ENCODE measurements around the gene ILF3. TPM values are rescaled to one million over a fixed set of nuclear protein-coding genes. Genes with fewer than 3 reads are reported as not detected.

Gene ILF3
- total RNA-seq, 3 donors from 2014 or later (not counting 1 experiment from before 2014, with no cell fraction given) = 329 to 365 (median 332) TPM

DNA sequence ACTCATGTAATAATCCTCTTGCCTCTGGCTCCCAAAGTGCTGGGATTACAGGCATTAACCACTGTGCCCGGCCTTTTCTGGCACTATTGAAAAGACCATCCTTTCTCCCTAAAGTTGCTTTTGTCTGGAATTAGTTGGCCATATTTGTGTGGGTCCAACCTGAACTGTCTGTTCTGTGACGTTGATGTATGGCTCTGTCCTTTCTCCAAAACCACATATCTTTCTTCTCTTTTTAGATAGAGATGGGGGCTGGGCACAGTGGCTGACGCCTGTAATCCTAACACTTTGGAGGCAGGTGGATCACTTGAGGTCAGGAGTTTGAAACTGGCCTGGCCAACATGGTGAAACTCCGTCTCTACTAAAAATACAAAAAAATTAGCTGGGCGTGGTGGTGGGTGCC is 81.6 kb downstream of the ILF3 start:
- H3K4me1 ChIP-seq (ENCODE audit: control insufficient read depth, insufficient read depth, low read length) = peaks cover 57% of the 10 kb centered on the region
- no peaks in the 10 kb centered on the region for H3K36me3 Mint-ChIP-seq

DNA sequence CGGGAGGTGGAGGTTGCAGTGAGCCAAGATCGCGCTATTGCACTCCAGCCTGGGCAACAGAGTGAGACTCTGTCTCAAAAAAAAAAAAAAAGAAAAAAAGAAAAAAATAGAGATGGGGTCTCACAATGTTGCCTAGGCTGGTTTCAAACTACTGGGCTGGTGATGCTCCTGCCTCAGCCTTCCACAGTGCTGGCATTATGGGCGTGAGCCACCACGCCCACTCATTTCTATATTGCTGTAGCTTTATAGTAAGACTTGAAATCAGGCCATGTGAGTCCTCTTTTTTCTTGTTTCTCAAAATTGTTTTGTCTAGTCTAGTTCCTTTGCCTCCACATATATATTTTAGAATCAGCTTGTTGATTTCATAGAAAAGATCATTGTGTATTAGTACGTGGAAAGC is 82.0 kb downstream of the ILF3 start:
- no peaks in the 10 kb centered on the region for H3K27me3 Mint-ChIP-seq (ENCODE audit: low read depth in 2 of 2)
- Histone ChIP-seq H3K9me3 (ENCODE audit: control insufficient read depth, insufficient read depth, low read length) (no peaks in the 10 kb centered on the region), H3K36me3 (ENCODE audit: control insufficient read depth, insufficient read depth, low read length) (peaks cover 2% of the 10 kb centered on the region), H3K4me1 (ENCODE audit: control insufficient read depth, insufficient read depth, low read length) (peaks cover 53% of the 10 kb centered on the region), H3K27ac (ENCODE audit: low read length) (no peak overlapping the region), H3K4me3 (ENCODE audit: low read length) (no peak overlapping the region), H3K27me3 (ENCODE audit: control insufficient read depth, insufficient read depth, low read length) (no peaks in the 10 kb centered on the region)
- no peaks in the 10 kb centered on the region for H3K9me3 Mint-ChIP-seq
- no peak for ATAC-seq
- WGBS (ENCODE audit: insufficient coverage) = 95% methylated on average over 6 of the region's 6 CpGs
- intact Hi-C loops (cut with micrococcal nuclease) = no loop called here
- no peak overlapping the region for H3K4me3 Mint-ChIP-seq
- no peak for DNase-seq
- H3K27ac Mint-ChIP-seq = peak overlapping the region; percentile 83 to 99
- H3K36me3 Mint-ChIP-seq = no peaks in the 10 kb centered on the region
- TF ChIP-seq, protein P1, sequence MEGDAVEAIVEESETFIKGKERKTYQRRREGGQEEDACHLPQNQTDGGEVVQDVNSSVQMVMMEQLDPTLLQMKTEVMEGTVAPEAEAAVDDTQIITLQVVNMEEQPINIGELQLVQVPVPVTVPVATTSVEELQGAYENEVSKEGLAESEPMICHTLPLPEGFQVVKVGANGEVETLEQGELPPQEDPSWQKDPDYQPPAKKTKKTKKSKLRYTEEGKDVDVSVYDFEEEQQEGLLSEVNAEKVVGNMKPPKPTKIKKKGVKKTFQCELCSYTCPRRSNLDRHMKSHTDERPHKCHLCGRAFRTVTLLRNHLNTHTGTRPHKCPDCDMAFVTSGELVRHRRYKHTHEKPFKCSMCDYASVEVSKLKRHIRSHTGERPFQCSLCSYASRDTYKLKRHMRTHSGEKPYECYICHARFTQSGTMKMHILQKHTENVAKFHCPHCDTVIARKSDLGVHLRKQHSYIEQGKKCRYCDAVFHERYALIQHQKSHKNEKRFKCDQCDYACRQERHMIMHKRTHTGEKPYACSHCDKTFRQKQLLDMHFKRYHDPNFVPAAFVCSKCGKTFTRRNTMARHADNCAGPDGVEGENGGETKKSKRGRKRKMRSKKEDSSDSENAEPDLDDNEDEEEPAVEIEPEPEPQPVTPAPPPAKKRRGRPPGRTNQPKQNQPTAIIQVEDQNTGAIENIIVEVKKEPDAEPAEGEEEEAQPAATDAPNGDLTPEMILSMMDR (IDR thresholded peaks at IDR 0.05) = no peak
- peaks cover 32 to 33% of the 10 kb centered on the region in 2 donors for H3K4me1 Mint-ChIP-seq

More for the DNA sequence above, 81.6 kb downstream of the ILF3 start:
- H3K9me3 Mint-ChIP-seq = no peaks in the 10 kb centered on the region
- no peaks in the 10 kb centered on the region for H3K27me3 Mint-ChIP-seq (ENCODE audit: low read depth in 2 of 2)
- no peaks in the 10 kb centered on the region for H3K9me3 ChIP-seq (ENCODE audit: control insufficient read depth, insufficient read depth, low read length)
- TF ChIP-seq, protein P1 (IDR thresholded peaks at IDR 0.05) = no peak
- peaks cover 28 to 30% of the 10 kb centered on the region in 2 donors for H3K4me1 Mint-ChIP-seq
- intact Hi-C loops (cut with micrococcal nuclease) = no loop called here
- peak overlapping the region; percentile 83 to 99 for H3K27ac Mint-ChIP-seq
- H3K4me3 Mint-ChIP-seq = no peak overlapping the region
- peaks cover 2% of the 10 kb centered on the region for H3K36me3 ChIP-seq (ENCODE audit: control insufficient read depth, insufficient read depth, low read length)
- H3K27me3 ChIP-seq (ENCODE audit: control insufficient read depth, insufficient read depth, low read length) = no peaks in the 10 kb centered on the region
- H3K4me3 ChIP-seq (ENCODE audit: low read length) = no peak overlapping the region
- 94% methylated on average over 5 of the region's 5 CpGs for WGBS (ENCODE audit: insufficient coverage)
- ATAC-seq (no peak), DNase-seq (no peak)
- no peak overlapping the region for H3K27ac ChIP-seq (ENCODE audit: low read length)

DNA sequence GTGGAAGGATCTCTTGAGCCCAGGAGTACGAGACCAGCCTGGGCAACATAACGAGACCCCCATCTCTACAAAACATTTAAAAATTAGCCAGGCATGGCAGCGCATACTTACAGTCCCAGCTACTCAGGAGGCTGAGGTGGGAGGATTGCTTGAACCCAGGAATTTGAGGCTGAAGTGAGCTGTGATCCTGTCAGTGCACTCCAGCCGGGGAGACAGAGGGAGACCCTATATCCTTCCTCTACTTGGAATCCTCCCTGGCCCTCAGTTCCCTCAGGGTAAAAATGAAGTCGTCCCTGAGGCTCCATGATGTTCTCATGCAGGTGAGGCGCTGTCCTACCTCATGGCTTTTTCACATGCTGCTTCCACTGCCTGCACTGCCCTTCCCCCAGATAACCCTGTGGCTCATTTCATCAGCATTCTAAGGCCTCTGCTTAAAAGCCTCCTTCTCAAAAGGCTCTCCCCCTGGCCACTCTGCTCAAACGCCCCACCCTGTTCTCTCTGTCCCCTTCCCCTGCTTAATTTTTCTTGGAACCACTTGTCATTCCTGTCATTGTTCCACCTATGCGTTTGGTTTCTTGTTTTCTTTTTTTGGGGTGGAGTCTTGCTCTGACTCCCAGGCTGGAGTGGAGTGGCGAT is 82.9 kb downstream of the ILF3 start:
- no peak for DNase-seq
- H3K9me3 Mint-ChIP-seq = no peaks in the 10 kb centered on the region
- no peaks in the 10 kb centered on the region for H3K27me3 Mint-ChIP-seq (ENCODE audit: low read depth in 2 of 2)
- no peaks in the 10 kb centered on the region for H3K36me3 Mint-ChIP-seq
- no peak overlapping the region for H3K4me3 Mint-ChIP-seq
- Histone ChIP-seq H3K9me3 (ENCODE audit: control insufficient read depth, insufficient read depth, low read length) (no peaks in the 10 kb centered on the region), H3K4me3 (ENCODE audit: low read length) (no peak overlapping the region), H3K4me1 (ENCODE audit: control insufficient read depth, insufficient read depth, low read length) (peaks cover 46% of the 10 kb centered on the region), H3K36me3 (ENCODE audit: control insufficient read depth, insufficient read depth, low read length) (peaks cover 2% of the 10 kb centered on the region), H3K27me3 (ENCODE audit: control insufficient read depth, insufficient read depth, low read length) (no peaks in the 10 kb centered on the region), H3K27ac (ENCODE audit: low read length) (no peak overlapping the region)
- 89% methylated on average over 7 of the region's 9 CpGs for WGBS (ENCODE audit: insufficient coverage)
- peaks cover 32 to 33% of the 10 kb centered on the region in 2 donors for H3K4me1 Mint-ChIP-seq
- TF ChIP-seq, protein P1 (IDR thresholded peaks at IDR 0.05) = no peak
- intact Hi-C loops (cut with micrococcal nuclease) = no loop called here
- ATAC-seq = no peak
- peak overlapping the region; percentile 74 to 83 for H3K27ac Mint-ChIP-seq

DNA sequence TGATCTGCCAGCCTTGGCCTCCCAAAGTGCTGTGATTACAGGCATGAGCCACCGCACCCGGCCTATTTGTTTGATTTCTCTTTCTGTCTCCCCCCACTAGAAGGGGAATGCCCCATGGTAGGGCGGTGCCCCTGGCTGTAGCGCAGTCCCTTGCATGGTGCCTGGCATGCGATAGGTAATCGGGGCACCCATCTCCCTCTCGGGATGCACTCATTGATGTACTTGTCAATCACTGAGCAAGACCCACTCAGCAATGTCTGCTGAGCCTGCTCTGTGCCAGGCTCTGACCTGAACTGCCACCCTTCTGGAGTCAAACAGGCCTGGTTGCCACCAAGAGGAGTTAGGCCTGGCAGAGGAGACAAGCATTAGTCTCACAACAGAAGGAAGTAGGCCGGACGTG is 83.6 kb downstream of the ILF3 start:
- Histone ChIP-seq H3K4me1 (ENCODE audit: control insufficient read depth, insufficient read depth, low read length) (peaks cover 46% of the 10 kb centered on the region), H3K27ac (ENCODE audit: low read length) (no peak overlapping the region), H3K36me3 (ENCODE audit: control insufficient read depth, insufficient read depth, low read length) (peaks cover 2% of the 10 kb centered on the region), H3K9me3 (ENCODE audit: control insufficient read depth, insufficient read depth, low read length) (no peaks in the 10 kb centered on the region), H3K4me3 (ENCODE audit: low read length) (no peak overlapping the region), H3K27me3 (ENCODE audit: control insufficient read depth, insufficient read depth, low read length) (no peaks in the 10 kb centered on the region)
- H3K27ac Mint-ChIP-seq = peak overlapping the region; percentile 74 to 83
- no peak overlapping the region for H3K4me3 Mint-ChIP-seq
- H3K36me3 Mint-ChIP-seq = no peaks in the 10 kb centered on the region
- TF ChIP-seq, protein P1 (IDR thresholded peaks at IDR 0.05) = no peak
- H3K9me3 Mint-ChIP-seq = no peaks in the 10 kb centered on the region
- H3K4me1 Mint-ChIP-seq = peaks cover 38 to 39% of the 10 kb centered on the region in 2 donors
- WGBS (ENCODE audit: insufficient coverage) = 87% methylated on average over 9 of the region's 9 CpGs
- intact Hi-C loops (cut with micrococcal nuclease) = no loop called here
- no peak for ATAC-seq
- H3K27me3 Mint-ChIP-seq (ENCODE audit: low read depth in 2 of 2) = no peaks in the 10 kb centered on the region
- no peak for DNase-seq

All from natural killer cell (primary cell).